GM23248 (cell line): ENCODE measurements around the gene TOP2A. TPM values are rescaled to one million over a fixed set of nuclear protein-coding genes. Genes with fewer than 3 reads are reported as not detected.

Source experiments
- DNase-seq: peaks from one replicate; pipeline ENCODE4 v3.0.0-alpha.2; 2015
- H2AFZ ChIP-seq: fragments of 200-600 bp; sonication (generic); 2 replicates; pipeline ENCODE4 v1.6.1; 2016; ENCODE audit warnings: antibody characterized with exemption
- H3F3A ChIP-seq: fragments of 200-600 bp; sonication (generic); 2 replicates; pipeline ENCODE4 v1.6.1; 2016; ENCODE audit warnings: mild to moderate bottlenecking, antibody characterized with exemption, mixed run types; ENCODE audit not compliant: insufficient read depth
- H3K27ac ChIP-seq: fragments of 200-600 bp; sonication (generic); 2 replicates; pipeline ENCODE4 v1.5.1; 2016; ENCODE audit warnings: mild to moderate bottlenecking
- H3K27me3 ChIP-seq: fragments of 200-600 bp; sonication (generic); replicated peaks from 2 replicates; pipeline ENCODE4 v1.6.1; 2016; ENCODE audit warnings: mild to moderate bottlenecking; ENCODE audit not compliant: insufficient read depth
- H3K36me3 ChIP-seq: fragments of 200-600 bp; sonication (generic); 2 replicates; pipeline ENCODE4 v1.6.1; 2016; ENCODE audit warnings: low read depth, mild to moderate bottlenecking
- H3K4me1 ChIP-seq: fragments of 200-600 bp; sonication (generic); 2 replicates; pipeline ENCODE4 v1.6.1; 2016; ENCODE audit warnings: mild to moderate bottlenecking; ENCODE audit not compliant: insufficient read depth
- H3K4me2 ChIP-seq: fragments of 200-600 bp; sonication (generic); one replicate; pipeline ENCODE4 v1.6.1; 2016; ENCODE audit warnings: mild to moderate bottlenecking; ENCODE audit not compliant: unreplicated experiment
- H3K4me3 ChIP-seq: fragments of 200-600 bp; sonication (generic); 2 replicates; pipeline ENCODE4 v1.5.1; 2016; ENCODE audit warnings: mild to moderate bottlenecking
- H3K79me2 ChIP-seq: fragments of 200-600 bp; sonication (generic); 2 replicates; pipeline ENCODE4 v1.6.1; 2016; ENCODE audit warnings: mild to moderate bottlenecking; ENCODE audit not compliant: insufficient read depth
- H3K9ac ChIP-seq: fragments of 200-600 bp; sonication (generic); 2 replicates; pipeline ENCODE4 v1.6.1; 2016; ENCODE audit warnings: mild to moderate bottlenecking
- H3K9me2 ChIP-seq: fragments of 200-600 bp; sonication (generic); 2 replicates; pipeline ENCODE4 v1.6.1; 2016; ENCODE audit warnings: mixed run types, mild to moderate bottlenecking, moderate library complexity; ENCODE audit not compliant: insufficient read depth
- H3K9me3 ChIP-seq: fragments of 200-600 bp; sonication (generic); one replicate; pipeline ENCODE4 v1.6.1; 2017; ENCODE audit warnings: low read depth
- H4K20me1 ChIP-seq: fragments of 200-600 bp; sonication (generic); 2 replicates; pipeline ENCODE4 v1.6.0; 2016; ENCODE audit not compliant: insufficient read depth
- EZH2 ChIP-seq: fragments of 200-600 bp; sonication (generic); IDR thresholded peaks from 2 replicates; pipeline ENCODE4 v1.6.1; 2018; ENCODE audit warnings: antibody characterized with exemption, mild to moderate bottlenecking; ENCODE audit not compliant: insufficient read depth, poor library complexity, severe bottlenecking
- EZH2phosphoT487 ChIP-seq: fragments of 200-600 bp; sonication (generic); IDR thresholded peaks from 2 replicates; pipeline ENCODE4 v1.6.1; 2018; ENCODE audit warnings: antibody characterized with exemption, moderate library complexity, mild to moderate bottlenecking, low read depth; ENCODE audit not compliant: insufficient read depth
- WGBS, 2 experiments: methylation state at CpG; one replicate each; pipeline ENCODE4 v1.1.6; 2015 to 2017; ENCODE audit warnings: low lambda C conversion rate in 2 of 2, low coverage in 1 of 2; ENCODE audit errors: missing lambda C conversion rate in 2 of 2; 5-methylcytosine and 5-hydroxymethylcytosine counted together
- in situ Hi-C: fragments of 300-500 bp; cut with MboI; formaldehyde crosslinking; loops from 2 replicates; pipeline ENCODE4 v1.15.0; 2020
- polyA plus RNA-seq: library from polyadenylated mRNA; unstranded; fragments of >200 nt; fragmentation: Nextera tagmentation; extraction: Ambion mirVana; gene quantifications from 2 replicates; pipeline ENCODE4 v1.2.1, GENCODE V29; 2016
- total RNA-seq: library from RNA; depleted of rRNA; stranded (reverse); fragments of >200 nt; shearing (Covaris generic); gene quantifications from 2 replicates; pipeline ENCODE4 v1.2.3, GENCODE V29; 2014

Gene TOP2A
- total and polyA plus RNA-seq, 2 experiments from 2014 or later = 47.0 to 71.4 TPM

DNA sequence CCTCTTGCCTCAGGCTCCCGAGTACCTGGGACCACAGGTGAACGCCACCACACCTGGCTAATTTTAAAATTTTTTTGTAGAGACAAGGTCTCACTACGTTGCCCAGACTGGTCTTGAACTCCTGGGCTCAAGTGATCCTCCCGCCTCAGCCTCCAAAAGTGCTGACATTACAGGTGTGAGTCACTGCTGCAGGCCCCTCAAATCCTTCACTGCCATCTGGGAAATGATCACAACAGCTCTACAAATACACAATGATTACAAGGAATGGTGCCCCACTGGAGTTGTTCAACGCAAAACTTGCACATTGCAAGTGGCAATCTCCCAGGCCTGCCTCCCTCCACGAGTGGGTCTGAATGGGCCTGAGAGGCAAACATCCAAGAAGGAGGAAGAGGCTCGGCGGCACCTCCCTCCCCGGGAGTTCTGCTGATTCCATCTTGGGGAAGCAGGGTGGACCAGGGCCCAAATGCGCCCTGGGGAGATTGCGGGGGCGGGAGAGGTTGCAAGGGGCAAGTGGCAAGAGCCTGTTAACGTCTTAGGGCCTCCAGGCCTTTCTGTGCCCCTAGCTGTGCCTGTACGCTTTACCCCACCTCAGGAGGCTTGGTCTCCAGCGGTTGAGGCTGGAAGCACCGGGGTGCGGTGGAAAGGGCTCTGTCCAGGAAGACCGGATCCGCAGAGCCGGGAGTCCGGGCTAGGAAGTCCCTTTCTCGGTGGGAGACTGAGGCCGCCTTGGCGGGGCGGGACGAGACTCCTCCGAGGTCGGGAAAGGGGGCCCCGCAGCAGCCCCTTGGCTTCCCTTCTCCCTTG lies 24.9 kb upstream of the TOP2A start:
- in situ Hi-C loops = no loop called here
- H3F3A ChIP-seq = peaks cover 38% of the 10 kb centered on the region
- H3K4me1 ChIP-seq = peaks cover 26% of the 10 kb centered on the region
- H4K20me1 ChIP-seq = no peaks in the 10 kb centered on the region
- no peaks in the 10 kb centered on the region for H3K9me2 ChIP-seq
- peak overlapping the region; percentile 99 for H3K9ac ChIP-seq
- H3K36me3 ChIP-seq = no peaks in the 10 kb centered on the region
- no peaks in the 10 kb centered on the region for H3K9me3 ChIP-seq
- TF ChIP-seq EZH2phosphoT487 = no peak
- no peak for TF ChIP-seq EZH2
- peak overlapping the region; percentile 78 for H3K4me2 ChIP-seq
- DNase-seq = peak; percentile 72
- H3K27ac ChIP-seq = peak overlapping the region; percentile 86
- H3K79me2 ChIP-seq = peaks cover 40% of the 10 kb centered on the region
- peak overlapping the region; percentile 97 for H3K4me3 ChIP-seq
- no peaks in the 10 kb centered on the region for H3K27me3 ChIP-seq
- 14 to 15% methylated on average over 27 to 28 of the region's 29 CpGs for WGBS, 2 experiments
- H2AFZ ChIP-seq = peak overlapping the region; percentile 68

GRCh38 chr17:40440166-40440565 lies 22.5 kb upstream of the TOP2A start:
- H3K27me3 ChIP-seq = no peaks in the 10 kb centered on the region
- H3K27ac ChIP-seq = no peak overlapping the region
- no peak for DNase-seq
- no peaks in the 10 kb centered on the region for H3K9me3 ChIP-seq
- no peak overlapping the region for H2AFZ ChIP-seq
- 68 to 72% methylated on average over 4 of the region's 4 CpGs for WGBS, 2 experiments
- H3K36me3 ChIP-seq = no peaks in the 10 kb centered on the region
- no peak for TF ChIP-seq EZH2
- 0 out of 2 replicates have a peak, but pooled peaks cover 3% of the 10 kb centered on the region for H3K4me1 ChIP-seq
- H3K4me3 ChIP-seq = no peak overlapping the region
- H3K9me2 ChIP-seq = no peaks in the 10 kb centered on the region
- H3K79me2 ChIP-seq = peaks cover 15% of the 10 kb centered on the region
- in situ Hi-C loops = no loop called here
- H4K20me1 ChIP-seq = no peaks in the 10 kb centered on the region
- no peak overlapping the region for H3K4me2 ChIP-seq
- H3K9ac ChIP-seq = no peak overlapping the region
- peaks cover 18% of the 10 kb centered on the region; the same call in 1 of the 2 replicates for H3F3A ChIP-seq

DNA sequence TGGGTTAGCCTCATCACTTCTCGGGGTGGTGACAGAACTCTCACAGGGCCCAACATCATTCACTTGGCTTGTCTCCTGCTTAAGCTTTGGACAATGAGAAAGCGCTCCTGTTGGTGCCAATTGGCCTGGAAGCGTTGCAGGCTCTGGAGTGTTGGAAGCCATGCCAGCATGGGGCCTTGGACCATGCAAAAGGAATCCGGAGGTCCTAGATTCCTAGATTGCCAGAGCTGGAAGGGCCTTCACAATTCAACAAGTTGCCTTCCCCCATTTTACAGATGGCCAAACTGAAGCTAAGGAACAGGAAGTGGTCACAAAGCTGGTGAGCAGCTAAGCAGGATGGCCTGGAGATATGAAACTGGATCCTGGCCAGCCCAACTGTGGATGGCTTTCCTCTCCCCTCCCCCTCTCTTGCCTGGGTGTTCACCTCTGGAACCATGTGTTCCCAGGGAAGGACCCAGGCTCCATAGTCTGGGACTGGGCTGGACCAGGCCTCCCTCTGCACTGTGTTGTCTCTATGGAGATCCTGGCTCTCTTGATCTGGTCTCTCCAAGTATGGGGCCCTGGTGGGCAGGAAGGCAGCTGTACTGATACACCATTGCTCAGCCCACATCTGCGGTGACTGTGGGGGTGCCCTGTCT lies 19.5 kb upstream of the TOP2A start:
- Histone ChIP-seq H2AFZ (no peak overlapping the region; the same call in 1 of the 2 replicates), H3K27me3 (no peaks in the 10 kb centered on the region), H3K4me2 (no peak overlapping the region), H3K4me3 (no peak overlapping the region), H4K20me1 (no peaks in the 10 kb centered on the region), H3K9me3 (no peaks in the 10 kb centered on the region), H3K79me2 (no peaks in the 10 kb centered on the region), H3K9ac (no peak overlapping the region), H3K9me2 (no peaks in the 10 kb centered on the region), H3K36me3 (no peaks in the 10 kb centered on the region), H3F3A (peaks cover 5% of the 10 kb centered on the region), H3K27ac (no peak overlapping the region), H3K4me1 (peaks cover 10% of the 10 kb centered on the region)
- in situ Hi-C loops = no loop called here
- TF ChIP-seq EZH2 (no peak), EZH2phosphoT487 (no peak)
- 46 to 51% methylated on average over 5 of the region's 5 CpGs for WGBS, 2 experiments
- DNase-seq = no peak

DNA sequence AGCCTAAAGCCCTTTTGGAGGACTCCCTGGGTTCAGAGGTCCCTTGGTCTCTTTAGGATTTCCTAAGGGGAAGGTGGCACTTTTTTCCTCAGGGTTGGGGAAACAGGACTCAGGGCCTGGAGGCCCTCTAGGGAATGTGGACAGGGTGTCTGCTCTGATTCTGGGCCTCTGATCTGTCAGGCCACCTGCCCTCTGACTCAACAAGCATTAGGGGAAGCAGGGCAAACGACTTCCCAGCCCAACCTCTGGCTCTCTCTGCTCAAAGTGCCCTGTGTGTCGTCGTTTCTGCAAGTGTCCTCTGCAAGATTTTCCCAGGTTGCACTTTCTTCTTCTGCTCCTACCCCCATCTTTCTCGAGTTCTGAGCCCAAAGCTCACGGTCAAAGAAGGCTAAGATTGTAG lies 18.9 kb upstream of the TOP2A start:
- H3K4me1 ChIP-seq = peaks cover 10% of the 10 kb centered on the region
- no peaks in the 10 kb centered on the region for H4K20me1 ChIP-seq
- no peaks in the 10 kb centered on the region for H3K79me2 ChIP-seq
- DNase-seq = no peak
- no peaks in the 10 kb centered on the region for H3K9me2 ChIP-seq
- TF ChIP-seq EZH2 (no peak), EZH2phosphoT487 (no peak)
- H3K4me3 ChIP-seq = no peak overlapping the region
- WGBS, 2 experiments = 22 to 30% methylated on average over 5 of the region's 5 CpGs
- no peaks in the 10 kb centered on the region for H3K36me3 ChIP-seq
- in situ Hi-C loops = no loop called here
- no peak overlapping the region for H3K4me2 ChIP-seq
- H3K27me3 ChIP-seq = no peaks in the 10 kb centered on the region
- H3F3A ChIP-seq = peaks cover 5% of the 10 kb centered on the region
- no peak overlapping the region for H3K9ac ChIP-seq
- H2AFZ ChIP-seq = no peak overlapping the region
- H3K27ac ChIP-seq = no peak overlapping the region
- H3K9me3 ChIP-seq = no peaks in the 10 kb centered on the region
